Caco-2 (cell line): ENCODE data around the gene ELMO1. TPM values are rescaled to one million over a fixed set of nuclear protein-coding genes. Genes with fewer than 3 reads are reported as not detected.

Experiments
- BruUV-seq: library from RNA; stranded (reverse); fragments of 400-500 nt; replicated peaks from 2 replicates; lab custom pipeline; 2021; lab: Mats Ljungman, UMichigan
- CTCF ChIA-PET: fragments of 300-600 bp; sonication (Branson Sonifier 250); formaldehyde crosslinking; loops from one replicate; lab custom pipeline; 2022; ENCODE audit warnings: antibody characterized with exemption; lab: Charles Lee
- POLR2A ChIA-PET: fragments of 300-600 bp; sonication (Branson Sonifier 250); formaldehyde crosslinking; loops from one replicate; lab custom pipeline; 2022; ENCODE audit warnings: antibody characterized with exemption; lab: Charles Lee
- DNase-seq, 2 experiments: peaks; one replicate each; pipeline versions ENCODE4 v3.0.0 to v3.0.0-alpha.2; 2020 to 2022
- H3K27me3 ChIP-seq: replicated peaks from 2 replicates; pipeline ENCODE4 v1.6.0; 2011; ENCODE audit warnings: low read length; ENCODE audit not compliant: control insufficient read depth, insufficient read depth
- H3K36me3 ChIP-seq: 2 replicates; pipeline ENCODE4 v1.5.1; 2011; ENCODE audit warnings: low read length; ENCODE audit not compliant: control insufficient read depth, insufficient read depth
- H3K4me1 ChIP-seq: fragments of 250-450 bp; sonication (Bioruptor Pico); 2 replicates; pipeline ENCODE4 v1.5.1; 2020; ENCODE audit warnings: mild to moderate bottlenecking
- H3K4me3 ChIP-seq: 2 replicates; pipeline ENCODE4 v1.5.1; 2011; ENCODE audit warnings: low read depth, mild to moderate bottlenecking, control low read depth, low read length
- H3K9me3 ChIP-seq: fragments of 250-450 bp; sonication (Bioruptor Pico); 2 replicates; pipeline ENCODE4 v1.5.1; 2020; ENCODE audit warnings: mild to moderate bottlenecking, moderate library complexity
- H3K27ac Mint-ChIP-seq: one replicate; pipeline ENCODE4 v1.8.0; 2022; ENCODE audit warnings: mixed read lengths; ENCODE audit not compliant: unreplicated experiment
- H3K27me3 Mint-ChIP-seq: one replicate; pipeline ENCODE4 v1.8.0; 2022; ENCODE audit warnings: mixed read lengths; ENCODE audit not compliant: insufficient read depth, unreplicated experiment
- H3K36me3 Mint-ChIP-seq: one replicate; pipeline ENCODE4 v1.8.0; 2022; ENCODE audit warnings: mild to moderate bottlenecking, mixed read lengths; ENCODE audit not compliant: insufficient read depth, unreplicated experiment
- H3K4me1 Mint-ChIP-seq: one replicate; pipeline ENCODE4 v1.8.0; 2022; ENCODE audit warnings: low read depth, mixed read lengths; ENCODE audit not compliant: unreplicated experiment
- H3K4me3 Mint-ChIP-seq: one replicate; pipeline ENCODE4 v1.8.0; 2022; ENCODE audit warnings: mild to moderate bottlenecking, moderate library complexity, mixed read lengths; ENCODE audit not compliant: unreplicated experiment
- H3K9me3 Mint-ChIP-seq: one replicate; pipeline ENCODE4 v1.8.0; 2022; ENCODE audit warnings: mixed read lengths; ENCODE audit not compliant: unreplicated experiment
- intact Hi-C: fragments of 100-400 bp; cut with micrococcal nuclease; formaldehyde crosslinking; loops from one replicate; pipeline ENCODE4 v1.10.0; 2022; ENCODE audit not compliant: unreplicated experiment
- total RNA-seq: library from RNA; stranded (reverse); gene quantifications from 2 replicates; pipeline ENCODE4 v1.2.3, GENCODE V29; 2022
- TF ChIP-seq, protein P1 (sequence below), 2 experiments: fragments of 200-600 bp in 1 of 2; IDR thresholded peaks; 1 replicate in 1 of 2; 2 replicates in 1 of 2; pipeline versions ENCODE4 v1.5.1 to v1.8.0; 2011 to 2022; ENCODE audit warnings: antibody characterized with exemption in 1 of 2, control low read depth in 1 of 2, inconsistent platforms in 1 of 2, low read depth in 1 of 2, low read length in 1 of 2, mild to moderate bottlenecking in 1 of 2, moderate library complexity in 1 of 2; ENCODE audit not compliant: insufficient read depth in 1 of 2, severe bottlenecking in 1 of 2, unreplicated experiment in 1 of 2

The ELMO1 gene
- total RNA-seq, 1 experiment from 2014 or later, result 0.14 TPM

DNA sequence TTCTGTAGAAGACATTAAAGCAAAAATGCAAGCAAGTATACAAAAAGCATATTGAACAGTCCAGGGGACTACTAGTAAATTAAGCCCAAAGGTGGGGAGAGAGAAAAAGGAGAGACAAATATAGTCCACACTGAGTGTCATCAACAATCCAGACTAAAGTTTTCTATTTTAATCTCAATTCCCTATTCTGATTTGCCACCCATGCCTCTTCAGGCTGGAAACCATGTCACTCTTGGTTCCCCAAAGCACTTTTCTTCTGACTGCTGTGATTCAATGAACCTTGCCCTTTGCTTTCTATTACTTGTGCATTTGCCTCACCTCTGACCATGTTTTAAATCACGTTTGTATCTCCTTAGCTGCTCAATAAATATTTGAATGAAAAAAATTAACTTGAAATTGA is 629.0 kb downstream of the ELMO1 start:
- Mint-ChIP-seq H3K27ac (no peak overlapping the region), H3K9me3 (peaks cover 14% of the 10 kb centered on the region), H3K4me1 (no peaks in the 10 kb centered on the region), H3K4me3 (no peak overlapping the region), H3K36me3 (no peaks in the 10 kb centered on the region), H3K27me3 (no peaks in the 10 kb centered on the region)
- Histone ChIP-seq H3K36me3 (no peaks in the 10 kb centered on the region), H3K4me3 (no peak overlapping the region), H3K27me3 (no peaks in the 10 kb centered on the region), H3K4me1 (peaks cover 5% of the 10 kb centered on the region), H3K9me3 (no peaks in the 10 kb centered on the region)
- intact Hi-C loops, result no loop called here
- DNase-seq, result no peak
- no TSS peak for BruUV-seq
- ChIA-PET POLR2A (no interaction called here), CTCF (no interaction called here)
- TF ChIP-seq, protein P1, sequence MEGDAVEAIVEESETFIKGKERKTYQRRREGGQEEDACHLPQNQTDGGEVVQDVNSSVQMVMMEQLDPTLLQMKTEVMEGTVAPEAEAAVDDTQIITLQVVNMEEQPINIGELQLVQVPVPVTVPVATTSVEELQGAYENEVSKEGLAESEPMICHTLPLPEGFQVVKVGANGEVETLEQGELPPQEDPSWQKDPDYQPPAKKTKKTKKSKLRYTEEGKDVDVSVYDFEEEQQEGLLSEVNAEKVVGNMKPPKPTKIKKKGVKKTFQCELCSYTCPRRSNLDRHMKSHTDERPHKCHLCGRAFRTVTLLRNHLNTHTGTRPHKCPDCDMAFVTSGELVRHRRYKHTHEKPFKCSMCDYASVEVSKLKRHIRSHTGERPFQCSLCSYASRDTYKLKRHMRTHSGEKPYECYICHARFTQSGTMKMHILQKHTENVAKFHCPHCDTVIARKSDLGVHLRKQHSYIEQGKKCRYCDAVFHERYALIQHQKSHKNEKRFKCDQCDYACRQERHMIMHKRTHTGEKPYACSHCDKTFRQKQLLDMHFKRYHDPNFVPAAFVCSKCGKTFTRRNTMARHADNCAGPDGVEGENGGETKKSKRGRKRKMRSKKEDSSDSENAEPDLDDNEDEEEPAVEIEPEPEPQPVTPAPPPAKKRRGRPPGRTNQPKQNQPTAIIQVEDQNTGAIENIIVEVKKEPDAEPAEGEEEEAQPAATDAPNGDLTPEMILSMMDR (IDR thresholded peaks at IDR 0.05; ENCODE audit: insufficient read depth in 1 of 2, low read depth in 1 of 2, low read length in 1 of 2, severe bottlenecking in 1 of 2, unreplicated experiment in 1 of 2), result no peak

DNA sequence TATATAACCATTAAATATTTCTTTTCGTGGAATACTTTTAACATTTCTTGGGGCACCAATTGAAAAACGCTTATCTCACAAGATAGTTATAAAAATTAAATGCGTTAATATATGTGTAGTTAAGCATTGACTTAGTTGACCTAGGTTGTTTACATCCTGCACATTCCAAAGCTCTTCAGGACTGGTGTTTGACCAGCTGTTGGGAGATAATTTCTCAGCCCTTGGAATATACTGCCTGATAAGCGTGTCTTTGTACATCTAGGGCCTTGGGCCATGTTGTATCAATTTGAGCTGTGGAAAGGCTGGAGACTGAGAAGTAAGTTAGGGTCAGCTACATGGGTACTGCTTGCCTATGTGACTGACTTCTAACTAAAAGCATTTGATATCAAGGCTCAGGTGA is 634.4 kb downstream of the ELMO1 start:
- TF ChIP-seq, protein P1 (IDR thresholded peaks at IDR 0.05; ENCODE audit: insufficient read depth in 1 of 2, low read depth in 1 of 2, low read length in 1 of 2, severe bottlenecking in 1 of 2, unreplicated experiment in 1 of 2), result no peak
- Mint-ChIP-seq H3K27me3 (no peaks in the 10 kb centered on the region), H3K4me1 (no peaks in the 10 kb centered on the region), H3K27ac (no peak overlapping the region), H3K9me3 (no peaks in the 10 kb centered on the region), H3K36me3 (no peaks in the 10 kb centered on the region), H3K4me3 (no peak overlapping the region)
- H3K4me1 ChIP-seq, result peaks cover 9% of the 10 kb centered on the region
- H3K27me3 ChIP-seq, result no peaks in the 10 kb centered on the region
- no peaks in the 10 kb centered on the region for H3K9me3 ChIP-seq
- no TSS peak for BruUV-seq
- intact Hi-C loops, result loop anchor here (2.0 kb wide), 1 partner anchor 18 kb away; no protein-coding TSS in a partner anchor
- ChIA-PET POLR2A (no interaction called here), CTCF (no interaction called here)
- peak; percentile 22 to 46 for DNase-seq
- H3K4me3 ChIP-seq, result no peak overlapping the region
- H3K36me3 ChIP-seq, result no peaks in the 10 kb centered on the region

DNA sequence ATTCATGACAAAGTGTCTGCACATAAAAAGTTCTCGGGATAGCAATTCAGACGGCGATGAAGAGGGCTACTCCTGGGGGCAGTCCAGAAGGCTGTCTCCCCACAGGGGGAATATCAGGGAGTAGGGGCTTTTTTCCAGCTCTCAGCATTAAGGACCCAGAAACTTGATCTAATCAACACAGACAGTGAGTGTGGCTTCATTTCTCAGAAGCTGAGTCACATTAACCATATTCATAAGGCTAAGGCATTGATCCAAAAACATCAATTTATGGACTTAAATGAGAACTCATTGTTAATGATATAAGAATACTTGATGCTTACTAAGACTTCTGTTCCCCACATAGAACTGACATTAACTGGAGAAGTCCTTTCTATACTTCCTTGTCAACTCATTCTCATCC is 636.9 kb downstream of the ELMO1 start:
- H3K36me3 ChIP-seq, result no peaks in the 10 kb centered on the region
- H3K36me3 Mint-ChIP-seq, result no peaks in the 10 kb centered on the region
- CTCF ChIA-PET, result no interaction called here
- POLR2A ChIA-PET, result no interaction called here
- BruUV-seq, result no TSS peak
- H3K4me3 ChIP-seq, result no peak overlapping the region
- H3K9me3 Mint-ChIP-seq, result no peaks in the 10 kb centered on the region
- no peak overlapping the region for H3K4me3 Mint-ChIP-seq
- H3K9me3 ChIP-seq, result no peaks in the 10 kb centered on the region
- peaks cover 9% of the 10 kb centered on the region for H3K4me1 ChIP-seq
- DNase-seq, result no peak
- H3K27me3 Mint-ChIP-seq, result no peaks in the 10 kb centered on the region
- H3K27me3 ChIP-seq, result no peaks in the 10 kb centered on the region
- no peaks in the 10 kb centered on the region for H3K4me1 Mint-ChIP-seq
- TF ChIP-seq, protein P1 (IDR thresholded peaks at IDR 0.05; ENCODE audit: insufficient read depth in 1 of 2, low read depth in 1 of 2, low read length in 1 of 2, severe bottlenecking in 1 of 2, unreplicated experiment in 1 of 2), result no peak
- intact Hi-C loops, result no loop called here
- no peak overlapping the region for H3K27ac Mint-ChIP-seq
